MCF 10A (cell line): ENCODE results near the gene DCAF15. TPM values are rescaled to one million over a fixed set of nuclear protein-coding genes. Genes with fewer than 3 reads are reported as not detected.

ENCODE experiments used
- BruUV-seq: library from RNA; stranded (reverse); fragments of 400-500 nt; replicated peaks from 2 replicates; lab custom pipeline; 2021; lab: Mats Ljungman, UMichigan
- CTCF ChIA-PET: fragments of 300-600 bp; sonication (Branson Sonifier 250); formaldehyde crosslinking; extraction: SDS; loops from one replicate; lab custom pipeline; 2021; ENCODE audit warnings: antibody characterized with exemption, inconsistent platforms; lab: Yijun Ruan, JAX
- POLR2A ChIA-PET: fragments of 300-600, 350-650 bp; sonication (Branson Sonifier 250); formaldehyde crosslinking; extraction: SDS; loops from one replicate; lab custom pipeline; 2020; ENCODE audit warnings: antibody characterized with exemption, inconsistent platforms; lab: Yijun Ruan, JAX
- DNase-seq: peaks from one replicate; pipeline ENCODE4 v3.0.0-alpha.2; 2018; ENCODE audit not compliant: unreplicated experiment
- H3K27ac Mint-ChIP-seq: one replicate; pipeline ENCODE4 v1.8.0; 2022; ENCODE audit warnings: mild to moderate bottlenecking, low read depth, mixed read lengths; ENCODE audit not compliant: unreplicated experiment
- H3K27me3 Mint-ChIP-seq: one replicate; pipeline ENCODE4 v1.8.0; 2022; ENCODE audit warnings: mixed read lengths; ENCODE audit not compliant: insufficient read depth, unreplicated experiment
- H3K36me3 Mint-ChIP-seq: one replicate; pipeline ENCODE4 v1.8.0; 2022; ENCODE audit warnings: mild to moderate bottlenecking, moderate library complexity, mixed read lengths; ENCODE audit not compliant: insufficient read depth, unreplicated experiment
- H3K4me1 Mint-ChIP-seq: one replicate; pipeline ENCODE4 v1.8.0; 2022; ENCODE audit warnings: mixed read lengths; ENCODE audit not compliant: insufficient read depth, unreplicated experiment
- H3K4me3 Mint-ChIP-seq: one replicate; pipeline ENCODE4 v1.8.0; 2022; ENCODE audit warnings: mild to moderate bottlenecking, moderate library complexity, mixed read lengths; ENCODE audit not compliant: unreplicated experiment
- H3K9me3 Mint-ChIP-seq: one replicate; pipeline ENCODE4 v1.8.0; 2022; ENCODE audit warnings: mixed read lengths; ENCODE audit not compliant: unreplicated experiment
- intact Hi-C: fragments of 100-400 bp; cut with micrococcal nuclease; formaldehyde crosslinking; loops from 2 replicates; pipeline ENCODE4 v1.14.1; 2022
- total RNA-seq: library from RNA; stranded (reverse); gene quantifications from 2 replicates; pipeline ENCODE4 v1.2.3, GENCODE V29; 2022
- TF ChIP-seq, protein P1 (sequence below): fragments of 200-600 bp; IDR thresholded peaks from one replicate; pipeline ENCODE4 v1.8.0; 2022; ENCODE audit warnings: antibody characterized with exemption, mild to moderate bottlenecking; ENCODE audit not compliant: unreplicated experiment

DCAF15 gene
- total RNA-seq, 1 experiment from 2014 or later: 19.3 TPM

- H3K27me3 Mint-ChIP-seq: peaks cover 11% of the 10 kb centered on the region
- intact Hi-C loops: no loop called here
- TF ChIP-seq, protein P1, sequence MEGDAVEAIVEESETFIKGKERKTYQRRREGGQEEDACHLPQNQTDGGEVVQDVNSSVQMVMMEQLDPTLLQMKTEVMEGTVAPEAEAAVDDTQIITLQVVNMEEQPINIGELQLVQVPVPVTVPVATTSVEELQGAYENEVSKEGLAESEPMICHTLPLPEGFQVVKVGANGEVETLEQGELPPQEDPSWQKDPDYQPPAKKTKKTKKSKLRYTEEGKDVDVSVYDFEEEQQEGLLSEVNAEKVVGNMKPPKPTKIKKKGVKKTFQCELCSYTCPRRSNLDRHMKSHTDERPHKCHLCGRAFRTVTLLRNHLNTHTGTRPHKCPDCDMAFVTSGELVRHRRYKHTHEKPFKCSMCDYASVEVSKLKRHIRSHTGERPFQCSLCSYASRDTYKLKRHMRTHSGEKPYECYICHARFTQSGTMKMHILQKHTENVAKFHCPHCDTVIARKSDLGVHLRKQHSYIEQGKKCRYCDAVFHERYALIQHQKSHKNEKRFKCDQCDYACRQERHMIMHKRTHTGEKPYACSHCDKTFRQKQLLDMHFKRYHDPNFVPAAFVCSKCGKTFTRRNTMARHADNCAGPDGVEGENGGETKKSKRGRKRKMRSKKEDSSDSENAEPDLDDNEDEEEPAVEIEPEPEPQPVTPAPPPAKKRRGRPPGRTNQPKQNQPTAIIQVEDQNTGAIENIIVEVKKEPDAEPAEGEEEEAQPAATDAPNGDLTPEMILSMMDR: no peak
- H3K27ac Mint-ChIP-seq: no peak within 1 kb of the TSS
- BruUV-seq: no TSS peak
- no peaks in the 10 kb centered on the region for H3K9me3 Mint-ChIP-seq
- peak; percentile 84 for DNase-seq
- POLR2A ChIA-PET: interaction anchor here (0.6 to 0.9 kb wide), 2 partner anchors 13 to 51 kb away, joined by 3 to 4 read pairs; no protein-coding TSS in a partner anchor
- H3K4me3 Mint-ChIP-seq: no peak within 1 kb of the TSS
- H3K36me3 Mint-ChIP-seq: peaks cover 5% of the 10 kb centered on the region
- CTCF ChIA-PET: interaction anchor here (1.1 kb wide), 2 partner anchors 15 to 135 kb away, joined by 3 read pairs; no protein-coding TSS in a partner anchor
- H3K4me1 Mint-ChIP-seq: peaks cover 6% of the 10 kb centered on the region
Measured at GRCh38 chr19:13938301-13939064, 13.8 kb upstream of the DCAF15 start, which contains the start of gene PODNL1. Gene PODNL1, minus strand, starts transcription at chr19:13938417. Its CDS starts 236 bp downstream, at chr19:13938181.

- Mint-ChIP-seq H3K4me3 (no peak overlapping the region), H3K9me3 (no peaks in the 10 kb centered on the region), H3K36me3 (no peaks in the 10 kb centered on the region), H3K27me3 (peaks cover 8% of the 10 kb centered on the region), H3K4me1 (peaks cover 9% of the 10 kb centered on the region), H3K27ac (no peak overlapping the region)
- POLR2A ChIA-PET: no interaction called here
- CTCF ChIA-PET: interaction anchor here (0.7 kb wide), 1 partner anchor 10 kb away, joined by 3 read pairs; the partner anchor contains the start of gene DCAF15
- DNase-seq: no peak
- TF ChIP-seq, protein P1: no peak
- no TSS peak for BruUV-seq
- intact Hi-C loops: no loop called here
Measured at GRCh38 chr19:13942023-13942684, 10.2 kb upstream of the DCAF15 start.

- peak; percentile 68 for DNase-seq
- ChIA-PET CTCF (no interaction called here), POLR2A (no interaction called here)
- Mint-ChIP-seq H3K27me3 (no peaks in the 10 kb centered on the region), H3K4me1 (peaks cover 4% of the 10 kb centered on the region), H3K9me3 (no peaks in the 10 kb centered on the region), H3K27ac (no peak overlapping the region), H3K4me3 (no peak overlapping the region), H3K36me3 (no peaks in the 10 kb centered on the region)
- BruUV-seq: no TSS peak
- intact Hi-C loops: no loop called here
- TF ChIP-seq, protein P1: no peak
Measured at GRCh38 chr19:13946414-13946813, 5.9 kb upstream of the DCAF15 start.

- CTCF ChIA-PET: interaction anchor here (0.6 to 1.1 kb wide), 3 partner anchors 48 to 1311 kb away, joined by 3 to 4 read pairs (median 3); no protein-coding TSS in a partner anchor
- H3K4me1 Mint-ChIP-seq: peaks cover 13% of the 10 kb centered on the region
Measured at GRCh38 chr19:13951043-13951442, 1.3 kb upstream of the DCAF15 start.

More at GRCh38 chr19:13951043-13951442, 1.3 kb upstream of the DCAF15 start:
- no peak overlapping the region for H3K4me3 Mint-ChIP-seq
- no peak overlapping the region for H3K27ac Mint-ChIP-seq
- H3K36me3 Mint-ChIP-seq: peaks cover 12% of the 10 kb centered on the region
- DNase-seq: no peak
- BruUV-seq: no TSS peak
- H3K27me3 Mint-ChIP-seq: no peaks in the 10 kb centered on the region
- TF ChIP-seq, protein P1: no peak
- POLR2A ChIA-PET: interaction anchor here (0.7 to 2.7 kb wide), 2 partner anchors 71 to 84 kb away, joined by 3 to 11 read pairs; no protein-coding TSS in a partner anchor
- no peaks in the 10 kb centered on the region for H3K9me3 Mint-ChIP-seq
- intact Hi-C loops: no loop called here
